Trophoblast cell (in vitro differentiated cells and primary cell): ENCODE results near the gene MSL3B.

Experiments used
- DNase-seq, 2 donors: peaks; one replicate each; pipeline ENCODE4 v3.0.0-alpha.2; 2016
- H2AFZ ChIP-seq: 2 replicates; pipeline ENCODE4 v1.6.1; 2013; ENCODE audit warnings: low read length, moderate library complexity, mild to moderate bottlenecking; ENCODE audit not compliant: insufficient read depth, poor library complexity
- H2AK5ac ChIP-seq: 2 replicates; pipeline ENCODE4 v1.6.1; 2013; ENCODE audit warnings: mild to moderate bottlenecking, low read length
- H2BK120ac ChIP-seq: 2 replicates; pipeline ENCODE4 v1.6.1; 2013; ENCODE audit warnings: low read length, mild to moderate bottlenecking, moderate library complexity; ENCODE audit not compliant: insufficient read depth, poor library complexity
- H2BK12ac ChIP-seq: 2 replicates; pipeline ENCODE4 v1.6.1; 2013; ENCODE audit warnings: mild to moderate bottlenecking, low read length, moderate library complexity
- H2BK5ac ChIP-seq: 2 replicates; pipeline ENCODE4 v1.6.1; 2013; ENCODE audit warnings: low read length, low read depth, moderate library complexity, mild to moderate bottlenecking; ENCODE audit not compliant: poor library complexity
- H3K14ac ChIP-seq: 2 replicates; pipeline ENCODE4 v1.6.1; 2013; ENCODE audit warnings: mild to moderate bottlenecking, low read length
- H3K18ac ChIP-seq: 2 replicates; pipeline ENCODE4 v1.6.1; 2013; ENCODE audit warnings: mild to moderate bottlenecking, low read length
- H3K23ac ChIP-seq: 2 replicates; pipeline ENCODE4 v1.6.1; 2013; ENCODE audit warnings: low read length
- H3K27ac ChIP-seq: 2 replicates; pipeline ENCODE4 v1.5.1; 2013; ENCODE audit warnings: low read depth, mild to moderate bottlenecking, inconsistent platforms, low read length, moderate library complexity
- H3K27me3 ChIP-seq: 2 replicates; pipeline ENCODE4 v1.6.1; 2013; ENCODE audit warnings: inconsistent platforms, mild to moderate bottlenecking, low read length, moderate library complexity; ENCODE audit not compliant: insufficient read depth
- H3K36me3 ChIP-seq, 2 experiments: 1 replicate in 1 of 2; 2 replicates in 1 of 2; pipeline ENCODE4 v1.6.1; 2013; ENCODE audit warnings: low read length in 2 of 2, mild to moderate bottlenecking in 2 of 2, moderate library complexity in 1 of 2; ENCODE audit not compliant: insufficient read depth in 2 of 2, control insufficient read depth in 1 of 2
- H3K4ac ChIP-seq: 2 replicates; pipeline ENCODE4 v1.6.1; 2013; ENCODE audit warnings: low read depth, mild to moderate bottlenecking, low read length, moderate library complexity
- H3K4me1 ChIP-seq, 2 experiments: 1 replicate in 1 of 2; 2 replicates in 1 of 2; pipeline ENCODE4 v1.6.1; 2013; ENCODE audit warnings: low read length in 2 of 2, mild to moderate bottlenecking in 2 of 2, moderate library complexity in 1 of 2; ENCODE audit not compliant: insufficient read depth in 2 of 2, control insufficient read depth in 1 of 2
- H3K4me2 ChIP-seq: 2 replicates; pipeline ENCODE4 v1.6.1; 2013; ENCODE audit warnings: inconsistent platforms, mild to moderate bottlenecking, low read length, moderate library complexity
- H3K4me3 ChIP-seq: 2 replicates; pipeline ENCODE4 v1.5.1; 2013; ENCODE audit warnings: mild to moderate bottlenecking, low read depth, low read length, inconsistent platforms
- H3K79me1 ChIP-seq: one replicate; pipeline ENCODE4 v1.6.1; 2013; ENCODE audit warnings: low read length
- H3K79me2 ChIP-seq: 2 replicates; pipeline ENCODE4 v1.6.1; 2013; ENCODE audit warnings: low read length, mild to moderate bottlenecking; ENCODE audit not compliant: control insufficient read depth, insufficient read depth, poor library complexity
- H3K9ac ChIP-seq: 2 replicates; pipeline ENCODE4 v1.6.1; 2013; ENCODE audit warnings: mild to moderate bottlenecking, low read length
- H3K9me3 ChIP-seq: 2 replicates; pipeline ENCODE4 v1.6.1; 2013; ENCODE audit warnings: low read depth, mild to moderate bottlenecking, control low read depth, inconsistent platforms, low read length; ENCODE audit not compliant: insufficient read depth
- H4K12ac ChIP-seq: 2 replicates; pipeline ENCODE4 v1.6.1; 2013; ENCODE audit warnings: low read depth, mild to moderate bottlenecking, low read length, moderate library complexity
- H4K8ac ChIP-seq: 2 replicates; pipeline ENCODE4 v1.6.1; 2013; ENCODE audit warnings: low read depth, mild to moderate bottlenecking, low read length, moderate library complexity
- H4K91ac ChIP-seq: one replicate; pipeline ENCODE4 v1.6.1; 2013; ENCODE audit warnings: low read depth, mild to moderate bottlenecking, low read length, moderate library complexity
- WGBS: extraction: QIAGEN DNeasy Blood & Tissue Kit; methylation state at CpG from one replicate; pipeline ENCODE4 v1.1.7; 2013; ENCODE audit warnings: missing lambda C conversion rate; ENCODE audit not compliant: insufficient read length, insufficient coverage; ENCODE audit errors: extremely low coverage; 5-methylcytosine and 5-hydroxymethylcytosine counted together

Gene MSL3B

GRCh38 chr2:233831011-233831721 is 37.0 kb downstream of the MSL3B start:
- no peak overlapping the region for H3K9ac ChIP-seq
- H3K4me1 ChIP-seq: no peaks in the 10 kb centered on the region
- no CpG with 5 or more reads among the region's 14 CpGs for WGBS
- no peak overlapping the region for H2BK12ac ChIP-seq
- no peak overlapping the region for H3K4me3 ChIP-seq
- H2BK120ac ChIP-seq: no peak overlapping the region
- H2AFZ ChIP-seq: no peak overlapping the region
- no peak overlapping the region for H3K18ac ChIP-seq
- H3K4me2 ChIP-seq: no peak overlapping the region
- peaks cover 10 to 14% of the 10 kb centered on the region in 2 experiments for H3K36me3 ChIP-seq
- H4K91ac ChIP-seq: no peak overlapping the region
- no peak overlapping the region for H3K27ac ChIP-seq
- H4K8ac ChIP-seq: no peak overlapping the region
- no peak overlapping the region for H2BK5ac ChIP-seq
- DNase-seq: no peak
- no peaks in the 10 kb centered on the region for H3K79me1 ChIP-seq
- H3K27me3 ChIP-seq: no peaks in the 10 kb centered on the region
- no peak overlapping the region for H4K12ac ChIP-seq
- H3K14ac ChIP-seq: no peak overlapping the region
- no peak overlapping the region for H2AK5ac ChIP-seq
- H3K4ac ChIP-seq: no peak overlapping the region
- H3K9me3 ChIP-seq: peaks cover 3% of the 10 kb centered on the region
- H3K79me2 ChIP-seq: no peaks in the 10 kb centered on the region
- no peak overlapping the region for H3K23ac ChIP-seq

GRCh38 chr2:233830111-233830802 is 37.9 kb downstream of the MSL3B start:
- Histone ChIP-seq H2BK5ac (no peak overlapping the region), H3K79me2 (no peaks in the 10 kb centered on the region), H3K9me3 (peaks cover 2% of the 10 kb centered on the region), H2BK120ac (no peak overlapping the region), H3K27me3 (no peaks in the 10 kb centered on the region), H2AFZ (no peak overlapping the region), H2AK5ac (no peak overlapping the region), H4K91ac (no peak overlapping the region), H4K12ac (no peak overlapping the region), H3K18ac (no peak overlapping the region), H3K14ac (no peak overlapping the region), H3K9ac (no peak overlapping the region), H2BK12ac (no peak overlapping the region), H3K36me3 (peaks cover 2 to 6% of the 10 kb centered on the region in 2 experiments), H3K4me1 (no peaks in the 10 kb centered on the region), H3K27ac (no peak overlapping the region), H3K79me1 (no peaks in the 10 kb centered on the region), H3K23ac (no peak overlapping the region), H3K4ac (no peak overlapping the region), H4K8ac (no peak overlapping the region), H3K4me3 (no peak overlapping the region), H3K4me2 (no peak overlapping the region)
- WGBS: no CpG with 5 or more reads among the region's 6 CpGs
- no peak for DNase-seq

DNA sequence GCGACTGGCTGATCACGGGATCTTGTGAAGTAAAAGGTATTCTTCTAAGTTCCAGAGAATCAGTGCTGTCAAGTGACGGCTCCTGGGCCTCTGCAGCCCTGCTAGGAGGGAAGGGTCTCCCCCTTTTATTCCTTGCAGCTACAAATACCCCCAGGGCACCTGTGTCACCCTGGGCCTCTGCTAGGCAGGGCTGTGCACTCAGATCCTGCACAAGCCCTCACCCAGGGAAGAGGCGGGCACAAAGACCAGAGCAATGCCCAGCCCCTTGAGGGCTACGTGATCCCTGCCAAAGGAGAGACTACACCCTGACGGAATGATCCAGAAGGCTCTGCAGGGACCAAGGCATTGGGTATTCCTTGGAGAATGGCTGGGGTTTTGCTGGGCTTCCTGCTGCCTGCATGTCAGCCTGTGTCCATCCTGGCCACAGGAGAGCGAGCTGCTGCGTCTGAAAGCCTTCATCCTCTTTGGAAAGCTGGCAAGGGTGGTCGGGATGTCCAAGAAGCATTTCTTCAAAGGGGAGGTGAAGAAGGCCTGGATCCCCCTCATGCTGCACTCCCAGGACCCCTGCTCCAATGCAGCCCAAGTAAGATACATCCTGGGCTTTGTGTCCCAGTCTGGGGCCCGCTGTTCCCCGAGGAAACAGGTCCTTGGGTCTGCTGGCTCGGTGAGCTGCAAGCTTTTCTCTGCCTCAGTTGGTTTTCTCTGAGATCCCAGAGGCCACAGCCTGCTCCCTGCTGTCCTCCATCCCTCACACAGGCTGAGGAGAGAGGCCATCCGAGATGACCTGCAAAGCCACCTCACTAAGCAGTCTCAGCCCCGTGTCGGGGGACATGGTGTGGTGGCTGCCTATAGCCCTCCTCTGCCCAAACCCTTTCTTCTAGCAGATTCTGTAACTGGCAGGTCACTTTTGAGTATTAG is 38.7 kb downstream of the MSL3B start:
- Histone ChIP-seq H3K27ac (no peak overlapping the region), H3K4ac (no peak overlapping the region), H2AK5ac (no peak overlapping the region), H3K23ac (no peak overlapping the region), H3K18ac (no peak overlapping the region), H3K79me2 (no peaks in the 10 kb centered on the region), H3K36me3 (peaks cover 2 to 3% of the 10 kb centered on the region in 2 experiments), H4K91ac (no peak overlapping the region), H4K12ac (no peak overlapping the region), H3K9me3 (peaks cover 2% of the 10 kb centered on the region), H2BK12ac (no peak overlapping the region), H3K4me3 (no peak overlapping the region), H3K9ac (no peak overlapping the region), H3K79me1 (no peaks in the 10 kb centered on the region), H2BK5ac (no peak overlapping the region), H2BK120ac (no peak overlapping the region), H3K4me2 (no peak overlapping the region), H3K4me1 (no peaks in the 10 kb centered on the region), H4K8ac (no peak overlapping the region), H3K27me3 (no peaks in the 10 kb centered on the region), H2AFZ (no peak overlapping the region), H3K14ac (no peak overlapping the region)
- WGBS: no CpG with 5 or more reads among the region's 15 CpGs
- no peak for DNase-seq

GRCh38 chr2:233828546-233829192 is 39.5 kb downstream of the MSL3B start:
- Histone ChIP-seq H2BK5ac (no peak overlapping the region), H3K36me3 (no peaks in the 10 kb centered on the region), H3K4me3 (no peak overlapping the region), H3K18ac (no peak overlapping the region), H3K4me1 (no peaks in the 10 kb centered on the region), H3K9me3 (peaks cover 2% of the 10 kb centered on the region), H4K91ac (no peak overlapping the region), H2BK120ac (no peak overlapping the region), H3K27me3 (no peaks in the 10 kb centered on the region), H3K79me2 (no peaks in the 10 kb centered on the region), H3K27ac (no peak overlapping the region), H3K9ac (no peak overlapping the region), H3K14ac (no peak overlapping the region), H3K4me2 (no peak overlapping the region), H3K4ac (no peak overlapping the region), H3K79me1 (no peaks in the 10 kb centered on the region), H4K8ac (no peak overlapping the region), H3K23ac (no peak overlapping the region), H2AK5ac (no peak overlapping the region), H4K12ac (no peak overlapping the region), H2AFZ (no peak overlapping the region), H2BK12ac (no peak overlapping the region)
- no peak for DNase-seq
- no CpG with 5 or more reads among the region's 24 CpGs for WGBS
